GM19372 (cell line): Measurements from ENCODE around the gene MAP3K5.
"Not testable (repeated sequence)": the region's sequence is repeated elsewhere in the genome, so short reads cannot be mapped to it uniquely, and the experiment has no call there.

Source experiments
- ATAC-seq: cut with Tn5 transposase; IDR thresholded peaks from one replicate; pipeline ENCODE4 v1.9.1; 2021; ENCODE audit warnings: mild to moderate bottlenecking, low read depth, moderate library complexity; ENCODE audit not compliant: unreplicated experiment

MAP3K5 gene

DNA sequence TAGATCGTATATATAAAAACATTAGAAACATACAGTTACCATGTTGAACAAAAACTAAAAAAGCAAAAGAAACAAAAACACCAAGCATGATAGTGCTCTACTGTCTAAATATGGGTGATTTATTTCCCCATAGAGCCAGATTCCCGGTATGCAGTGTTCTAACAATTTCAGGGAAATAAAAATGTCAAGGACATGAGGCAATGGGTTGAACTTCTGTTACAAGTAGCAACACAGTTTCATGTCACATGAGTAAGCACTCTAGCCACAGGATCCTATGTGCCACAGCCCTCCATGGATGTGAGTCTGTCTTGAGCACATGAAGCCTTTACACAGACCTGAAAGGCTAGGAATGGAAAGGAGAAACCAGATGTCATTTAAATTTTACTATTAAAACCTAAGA, 96.0 kb downstream of the MAP3K5 start:
- ATAC-seq, result no peak

DNA sequence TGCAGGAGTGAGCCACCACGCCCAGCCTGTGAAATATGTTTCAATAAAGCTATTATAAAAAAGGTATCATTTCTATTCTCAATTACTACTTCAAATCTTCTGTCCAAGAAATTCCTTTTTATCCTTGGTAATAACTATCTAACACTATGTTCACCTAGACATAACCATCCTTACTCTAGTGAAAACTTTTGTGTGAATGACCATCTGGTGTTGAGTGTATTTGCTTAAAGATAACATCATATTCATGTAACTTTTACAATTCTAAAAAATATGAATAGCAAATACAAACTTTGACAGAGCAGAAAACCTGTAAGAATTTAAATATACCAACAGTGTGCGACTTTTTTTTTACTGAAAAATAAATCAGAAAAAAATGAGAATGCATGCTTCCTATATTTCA, 96.9 kb downstream of the MAP3K5 start:
- ATAC-seq, result no peak

DNA sequence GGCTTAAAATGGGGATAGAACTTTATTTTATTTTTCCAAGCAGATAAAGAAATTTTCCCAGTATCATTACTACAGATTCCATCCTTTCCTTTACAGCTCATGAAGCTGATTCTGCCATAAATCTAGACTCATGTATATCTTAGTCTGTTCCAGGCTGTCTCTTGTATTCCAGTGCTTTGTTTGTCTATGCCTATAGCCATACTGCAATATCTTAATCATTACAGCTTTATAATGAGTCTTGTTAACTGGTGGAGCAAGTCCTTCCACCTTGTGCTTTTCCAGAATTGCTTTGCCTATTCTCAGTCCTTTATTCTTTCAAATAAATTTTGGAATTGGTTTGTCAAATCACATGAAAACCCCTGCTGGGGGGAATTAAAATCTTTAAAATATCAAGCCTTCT, 99.2 kb downstream of the MAP3K5 start:
- no peak for ATAC-seq

DNA sequence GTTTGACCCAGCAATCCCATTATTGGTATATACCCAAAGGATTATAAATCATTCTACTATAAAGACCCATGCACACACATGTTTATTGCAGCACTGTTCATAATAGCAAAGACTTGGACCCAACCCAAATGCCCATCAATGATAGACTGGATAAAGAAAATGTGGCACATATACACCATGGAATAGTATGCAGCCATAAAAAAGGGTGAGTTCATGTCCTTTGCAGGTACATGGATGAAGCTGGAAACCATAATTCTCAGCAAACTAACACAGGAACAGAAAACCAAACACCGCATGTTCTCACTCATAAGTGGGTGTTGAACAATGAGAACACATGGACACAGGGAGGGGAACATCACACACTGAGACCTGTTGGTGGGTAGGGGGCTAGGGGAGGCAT, 104.4 kb downstream of the MAP3K5 start:
- not testable (repeated sequence) for ATAC-seq

DNA sequence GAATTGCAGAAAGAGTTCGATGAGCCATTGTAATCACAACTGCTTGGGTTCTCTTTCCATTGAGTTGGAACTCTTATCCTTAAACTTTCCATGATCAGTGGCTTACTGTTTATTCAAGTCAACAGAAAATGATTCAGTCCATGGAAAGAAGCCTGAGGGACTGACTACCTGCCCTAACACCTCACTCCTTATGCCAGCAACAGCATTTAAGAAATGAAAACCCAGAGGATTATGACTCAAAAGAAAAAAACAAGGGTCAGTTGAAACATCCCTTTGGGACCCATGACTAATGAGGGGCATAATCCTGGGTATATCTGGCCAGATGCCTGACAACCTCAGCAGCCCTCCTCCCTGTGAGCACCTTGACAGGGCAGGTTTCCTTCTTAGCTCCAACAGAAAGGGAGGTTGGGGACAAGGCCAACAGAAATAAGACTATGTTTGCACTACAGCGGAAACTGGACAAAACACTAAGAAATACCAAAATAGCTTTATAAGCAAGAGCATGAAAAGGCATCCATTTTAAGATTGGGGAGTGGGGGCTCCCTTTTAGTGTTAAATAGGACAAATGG, 106.7 kb downstream of the MAP3K5 start:
- no peak for ATAC-seq

DNA sequence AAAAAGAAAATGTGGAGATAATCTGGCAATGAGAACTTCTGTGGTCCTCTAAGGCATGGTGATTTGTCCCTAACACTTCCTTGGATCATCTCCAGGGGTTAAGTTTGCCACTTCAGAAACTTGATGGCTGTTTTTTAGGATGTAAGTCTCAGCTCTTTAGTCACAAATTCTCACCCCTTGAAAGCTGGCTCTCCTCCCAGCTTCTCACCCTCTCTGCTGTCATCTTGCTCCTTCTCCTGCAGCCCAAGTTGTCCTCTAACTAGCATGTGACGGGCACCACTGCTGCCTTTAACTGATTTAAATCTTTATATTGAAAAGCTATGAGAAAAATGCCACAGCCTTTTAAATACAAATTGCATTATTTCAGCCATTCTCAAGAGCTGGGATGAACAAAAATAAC, 107.8 kb downstream of the MAP3K5 start:
- no peak for ATAC-seq

DNA sequence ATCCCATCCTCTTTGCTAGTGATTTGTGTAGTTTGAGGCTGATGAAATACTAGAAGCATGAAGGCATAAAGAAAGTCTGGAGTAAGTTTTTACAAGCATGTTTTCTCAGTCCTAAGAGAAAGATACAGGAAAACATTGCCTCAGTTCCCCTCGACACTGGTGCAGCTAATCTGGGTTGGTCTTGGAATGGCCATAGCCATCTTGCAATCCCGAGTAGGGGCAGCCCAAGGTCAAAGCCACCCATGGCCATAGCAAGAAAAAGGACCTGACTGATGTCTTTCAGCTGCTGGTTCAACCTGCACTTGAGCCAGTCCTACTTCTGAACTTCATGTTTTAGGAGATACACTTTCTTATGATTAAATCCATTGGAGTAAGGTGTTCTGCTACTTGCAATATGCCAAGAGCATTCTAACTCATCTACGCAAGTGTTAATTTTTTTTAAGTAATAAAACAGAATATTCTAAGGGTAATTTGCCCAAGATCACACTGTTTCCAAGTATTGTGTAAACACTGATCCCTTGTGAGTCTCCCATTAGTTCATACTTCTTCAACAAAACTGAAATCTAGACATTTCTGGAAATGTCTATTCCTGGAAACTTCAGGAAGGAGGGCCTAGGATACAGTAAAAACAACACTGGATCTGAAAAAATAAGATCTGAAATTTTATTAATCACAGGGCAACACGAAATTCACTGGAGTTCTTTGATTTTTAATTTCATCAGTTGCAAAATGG, 108.9 kb downstream of the MAP3K5 start:
- ATAC-seq, result no peak

DNA sequence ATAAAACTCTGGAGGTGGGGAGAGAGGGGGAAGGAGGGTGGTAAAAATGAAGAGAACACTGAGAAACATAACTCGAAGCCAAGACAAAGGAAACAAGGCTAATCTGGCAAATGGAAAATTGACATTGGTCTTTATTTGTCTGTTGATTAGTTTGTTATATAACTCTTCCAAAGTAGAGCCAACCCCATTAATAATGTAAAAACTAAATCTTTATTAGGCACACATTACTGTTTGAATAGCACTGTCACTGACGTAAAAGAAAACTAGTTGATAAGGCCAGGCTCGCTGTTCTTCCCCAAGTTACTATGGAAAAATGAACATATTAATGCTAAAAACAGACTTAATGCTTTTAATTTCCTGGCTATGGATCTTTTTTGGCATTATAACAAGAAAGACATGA, 110.0 kb downstream of the MAP3K5 start:
- no peak for ATAC-seq

DNA sequence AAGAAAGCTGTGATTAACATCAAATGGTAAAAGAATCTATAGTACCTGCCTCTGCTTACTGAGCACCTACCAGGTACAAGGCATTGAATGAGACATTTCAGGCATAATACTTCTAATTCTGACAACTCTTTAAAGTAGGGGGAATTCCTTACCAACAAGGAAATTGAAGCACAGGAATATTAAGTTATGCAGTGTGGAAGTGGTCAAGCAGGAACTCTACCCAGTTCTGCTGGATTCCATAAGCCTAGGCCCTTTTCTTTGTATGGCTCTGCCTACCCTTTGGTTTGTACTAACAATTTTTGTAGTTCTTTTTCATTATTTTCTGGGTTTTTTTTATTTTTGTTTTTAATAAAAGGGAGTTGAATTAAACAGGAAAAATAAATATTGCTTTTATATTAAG, 114.5 kb downstream of the MAP3K5 start:
- ATAC-seq, result no peak

DNA sequence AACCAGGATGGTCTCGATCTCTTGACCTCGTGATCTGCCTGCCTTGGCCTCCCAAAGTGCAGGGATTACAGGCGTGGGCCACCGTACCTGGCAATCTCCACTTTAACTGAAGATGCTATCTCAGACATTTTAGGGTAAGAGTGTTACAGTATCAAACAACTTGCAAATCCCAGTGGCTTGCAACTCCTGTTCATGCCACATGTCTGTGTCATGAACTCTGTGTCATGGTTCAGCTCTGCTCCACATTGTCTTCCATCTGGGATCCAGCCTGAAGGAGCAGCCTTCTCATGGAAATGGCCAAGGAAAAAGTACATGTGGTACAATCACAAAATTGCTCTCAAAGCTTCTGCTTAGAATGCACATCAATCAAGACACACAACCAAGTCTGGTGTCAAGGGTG, 114.9 kb downstream of the MAP3K5 start:
- ATAC-seq, result no peak

DNA sequence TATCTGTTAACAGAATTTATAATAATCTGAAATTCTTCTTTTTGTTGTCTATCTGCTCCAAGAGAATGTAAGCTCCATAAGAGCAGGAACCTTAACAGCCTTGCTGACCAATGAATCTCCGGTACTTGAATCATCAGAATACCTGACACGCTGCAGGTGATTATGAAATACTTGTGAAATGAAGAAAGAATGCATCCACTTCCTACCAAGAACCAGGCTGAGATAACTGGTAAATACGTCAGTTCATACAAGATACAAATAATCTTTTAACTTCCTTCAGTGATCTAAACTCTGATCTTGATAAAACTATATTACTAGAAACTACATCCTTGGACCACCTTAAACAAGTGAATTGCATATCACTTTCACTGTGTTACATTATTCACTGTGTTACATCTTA, 116.2 kb downstream of the MAP3K5 start:
- ATAC-seq, result no peak

DNA sequence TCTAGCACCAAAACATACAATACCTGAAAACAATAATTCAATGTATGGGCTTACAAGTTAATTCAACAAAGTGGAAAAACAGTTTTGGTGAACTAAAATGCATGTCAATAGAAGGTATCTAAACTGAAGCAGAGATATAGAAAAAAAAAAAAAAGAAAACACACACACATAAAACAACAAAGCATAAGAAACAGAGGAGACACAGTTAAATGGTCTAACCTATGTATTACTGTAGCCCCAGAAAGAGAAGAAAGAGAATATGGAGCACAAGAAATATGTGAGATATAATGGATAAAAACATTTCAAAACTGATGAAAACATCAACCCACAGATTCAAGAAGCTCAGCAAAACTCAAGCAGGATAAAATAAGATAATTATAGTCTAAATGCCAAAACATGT, 118.7 kb downstream of the MAP3K5 start:
- ATAC-seq, result no peak

DNA sequence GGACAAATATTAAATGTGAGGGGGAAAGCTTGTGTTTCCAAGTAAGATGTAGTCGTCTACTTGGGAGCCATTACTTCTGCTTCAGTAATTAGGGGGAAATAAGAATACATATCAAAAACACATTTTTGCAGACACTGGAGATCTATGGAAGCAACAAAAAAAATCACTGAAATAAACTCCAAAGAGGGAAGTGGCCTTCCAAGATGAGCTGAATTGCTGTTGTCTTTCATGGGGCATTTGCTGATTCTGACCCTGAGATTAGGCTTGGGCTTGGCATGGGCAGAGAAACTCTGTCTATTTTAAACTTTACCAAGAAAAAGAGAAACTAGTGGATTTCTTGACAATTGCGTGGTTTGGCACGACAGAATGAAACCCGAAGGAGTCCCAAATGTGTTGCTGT, 120.1 kb downstream of the MAP3K5 start:
- no peak for ATAC-seq

DNA sequence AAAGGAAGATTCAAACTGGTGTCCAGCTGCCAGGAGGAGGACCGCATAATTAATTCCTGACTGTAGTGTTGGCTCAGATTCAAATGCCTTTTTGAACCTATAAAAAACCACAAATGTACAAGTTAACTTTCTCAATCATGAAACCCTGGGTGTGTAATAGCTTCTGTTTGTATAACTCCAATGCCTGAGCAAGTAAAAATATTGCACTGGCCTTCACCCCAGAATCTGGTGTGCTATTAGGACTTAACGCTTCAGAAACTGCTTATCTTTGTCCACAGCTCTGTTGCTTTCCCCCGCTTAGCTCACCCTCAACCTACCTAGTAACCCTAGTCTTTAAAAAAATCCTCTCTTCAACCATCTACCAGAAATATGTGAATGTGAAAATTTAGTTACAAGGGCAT, 123.0 kb downstream of the MAP3K5 start:
- no peak for ATAC-seq

DNA sequence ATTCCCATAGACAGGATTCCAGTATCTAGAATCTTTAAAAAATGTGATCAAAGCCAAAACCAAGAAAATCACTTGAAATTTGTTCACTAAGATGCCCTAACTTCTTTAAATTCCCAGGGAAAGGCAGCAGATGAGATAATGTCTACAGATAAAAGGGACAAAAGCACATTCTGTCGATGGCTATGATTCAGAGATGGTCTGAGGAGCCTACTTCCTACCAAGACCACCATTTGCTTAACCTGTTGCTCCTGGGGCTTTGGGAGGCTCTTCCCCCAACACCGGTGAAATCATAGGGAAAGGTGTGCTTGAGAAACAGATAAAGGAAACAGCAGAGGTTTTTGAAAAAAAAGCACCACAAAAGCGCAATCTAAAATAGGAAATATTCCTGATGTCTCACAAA, 123.7 kb downstream of the MAP3K5 start:
- ATAC-seq, result no peak

DNA sequence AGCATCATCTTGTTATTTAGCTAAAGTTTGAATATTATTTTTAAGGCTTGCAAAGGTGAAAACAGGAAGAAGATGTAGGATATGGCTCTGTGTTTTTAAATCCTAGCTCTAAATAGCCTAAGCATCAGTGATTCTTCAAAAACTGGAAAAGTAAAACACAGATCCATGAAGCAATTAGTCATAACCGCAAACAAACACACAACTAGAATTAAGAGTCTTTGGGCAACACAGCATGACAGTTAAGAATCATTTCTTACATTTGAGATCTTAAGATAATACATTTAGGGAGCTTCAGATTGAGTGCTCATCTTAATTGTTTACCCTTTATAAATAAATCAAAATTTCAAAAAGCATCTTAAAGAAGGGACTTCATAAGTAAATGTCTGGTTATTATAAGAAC, 126.2 kb downstream of the MAP3K5 start:
- ATAC-seq, result no peak

DNA sequence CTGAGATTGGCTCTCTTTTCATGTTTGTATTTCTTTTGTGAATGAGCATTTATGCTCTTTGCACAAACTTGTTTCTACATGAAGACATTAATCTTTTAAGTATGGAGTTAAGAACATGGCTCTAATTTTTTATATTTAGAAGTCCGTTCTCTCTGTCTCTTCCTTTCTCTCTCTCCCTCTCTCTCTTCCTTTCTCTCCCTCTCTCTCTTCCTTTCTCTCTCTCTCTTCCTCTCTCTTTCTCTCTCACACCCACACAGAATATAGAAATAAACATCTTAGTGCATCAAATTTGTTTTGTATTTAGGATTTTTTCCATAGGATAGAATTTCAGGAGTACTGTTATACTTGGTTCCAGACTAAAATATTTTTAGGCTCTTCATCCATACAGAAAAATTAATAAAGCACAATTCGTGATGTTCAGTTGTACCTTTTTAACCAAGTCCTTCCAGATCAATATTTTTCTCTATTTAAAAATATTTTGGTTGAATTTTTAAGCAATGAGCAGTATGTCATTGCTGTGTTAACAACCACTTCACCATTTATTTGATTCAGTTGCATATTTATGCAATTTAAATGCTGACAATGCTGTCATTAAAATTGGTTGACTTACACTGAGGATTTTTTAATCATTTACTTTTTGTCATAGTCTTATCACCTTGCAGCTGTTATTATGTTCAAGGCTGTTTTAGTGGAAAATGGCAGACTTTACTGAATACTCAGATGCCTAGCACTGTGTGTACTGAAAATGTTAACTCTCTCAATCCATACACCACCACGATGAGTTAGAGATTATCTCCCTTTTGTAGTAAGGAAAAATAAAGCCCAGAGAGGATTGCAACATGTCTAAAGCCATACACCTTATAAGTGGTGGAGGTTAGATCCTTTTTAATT, 129.7 kb downstream of the MAP3K5 start:
- no peak for ATAC-seq

DNA sequence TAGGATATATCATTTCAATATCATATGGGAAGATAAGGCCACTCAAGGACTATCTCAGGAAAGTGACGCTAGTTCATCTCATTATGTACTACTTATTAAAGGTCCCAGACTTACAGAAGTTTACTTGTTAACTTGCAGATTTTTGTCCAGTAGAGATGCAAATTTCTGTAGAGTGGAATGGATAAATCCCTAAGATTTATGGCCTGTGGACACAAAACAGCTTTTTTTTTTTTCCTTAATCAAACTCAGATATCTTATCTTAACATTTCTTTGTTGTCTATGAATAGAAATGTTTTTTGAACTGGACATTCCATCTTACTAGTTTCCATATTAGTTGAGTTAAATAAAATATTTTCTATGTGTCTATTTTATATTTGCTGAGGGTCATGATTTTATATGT, 131.6 kb downstream of the MAP3K5 start:
- ATAC-seq, result no peak

DNA sequence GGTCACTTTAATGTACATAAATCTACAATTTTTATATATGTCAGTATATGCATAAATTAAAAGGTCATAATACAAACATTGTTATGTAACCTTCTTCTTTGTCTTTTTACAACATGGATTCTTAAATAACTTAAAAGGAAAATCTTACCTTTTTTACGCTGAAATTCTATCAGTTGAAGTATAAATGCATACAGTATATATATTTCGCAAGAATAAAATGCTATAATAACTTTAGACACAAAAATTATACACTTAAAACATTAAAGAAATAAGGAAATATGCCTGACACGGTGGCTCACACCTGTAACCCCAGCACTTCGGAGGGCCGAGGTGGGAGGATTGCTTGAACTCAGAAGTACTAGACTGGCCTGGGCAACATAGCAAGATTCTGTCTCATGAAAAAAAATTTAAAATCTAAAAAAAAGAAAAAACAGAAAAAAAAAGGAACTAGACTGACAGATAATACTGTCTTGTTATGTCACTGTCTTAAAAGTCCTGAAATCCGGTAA, 132.2 kb downstream of the MAP3K5 start:
- no peak for ATAC-seq

DNA sequence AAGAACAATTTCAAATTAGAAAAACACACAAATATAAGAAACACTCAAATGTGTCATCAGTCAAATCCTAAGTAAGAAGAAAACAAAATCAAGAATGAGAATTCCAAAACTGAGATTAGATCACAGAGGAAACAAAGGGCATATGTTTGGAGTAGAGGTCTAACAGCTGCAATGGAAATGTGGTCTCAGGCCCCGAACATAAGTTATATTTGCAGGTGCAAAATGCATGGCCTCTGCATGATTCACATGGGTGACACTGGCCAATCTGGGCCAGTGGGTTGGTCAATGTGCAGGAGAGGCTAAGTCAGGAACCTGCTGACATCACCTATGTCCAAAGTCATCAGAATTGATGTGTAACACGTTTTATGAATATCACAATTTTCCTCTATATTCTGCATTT, 133.6 kb downstream of the MAP3K5 start:
- ATAC-seq, result no peak

DNA sequence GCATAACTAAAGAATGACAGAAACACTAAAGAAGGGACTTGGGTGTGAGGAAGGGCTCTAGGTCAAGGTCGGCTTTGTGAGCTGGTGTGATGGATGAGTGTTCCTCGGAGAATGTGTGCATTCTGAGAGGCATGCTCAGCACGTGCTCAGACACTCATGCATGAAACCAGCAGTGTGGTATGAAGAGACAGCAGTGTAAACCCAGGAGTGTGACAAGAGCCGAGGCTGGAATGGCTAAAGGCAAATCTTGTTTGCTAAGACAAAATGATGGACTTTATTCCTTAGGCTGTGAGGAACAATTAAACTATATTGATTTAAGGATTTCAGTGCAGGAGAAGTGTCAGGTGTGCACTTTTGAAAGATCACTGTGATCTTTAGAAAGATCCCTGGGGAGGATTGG, 134.6 kb downstream of the MAP3K5 start:
- ATAC-seq, result no peak
